CD4-positive, alpha-beta T cell treated with Interferon alpha-2 for 1 hour (primary cell): ENCODE measurements around the gene OPTN.
A peak's percentile ranks its signal among the peaks of the same experiment; 100 is the strongest.
"Not testable (repeated sequence)": the region's sequence is repeated elsewhere in the genome, so short reads cannot be mapped to it uniquely, and the experiment has no call there.

Source experiments
- DNase-seq, 2 donors: peaks; one replicate each; pipeline ENCODE4 v3.0.0-alpha.2; 2020 to 2022

Gene OPTN

DNA sequence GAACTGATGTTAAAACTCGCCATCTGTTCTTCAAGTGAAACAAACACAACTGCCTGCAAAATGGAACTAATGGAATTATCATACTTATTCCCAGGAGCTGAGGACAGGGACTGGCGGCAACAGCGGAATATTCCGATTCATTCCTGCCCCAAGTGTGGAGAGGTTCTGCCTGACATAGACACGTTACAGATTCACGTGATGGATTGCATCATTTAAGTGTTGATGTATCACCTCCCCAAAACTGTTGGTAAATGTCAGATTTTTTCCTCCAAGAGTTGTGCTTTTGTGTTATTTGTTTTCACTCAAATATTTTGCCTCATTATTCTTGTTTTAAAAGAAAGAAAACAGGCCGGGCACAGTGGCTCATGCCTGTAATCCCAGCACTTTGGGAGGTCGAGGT is 36.7 kb downstream of the OPTN start:
- DNase-seq = no peak

GRCh38 chr10:13139150-13139549 is 39.2 kb downstream of the OPTN start:
- no peak for DNase-seq

DNA sequence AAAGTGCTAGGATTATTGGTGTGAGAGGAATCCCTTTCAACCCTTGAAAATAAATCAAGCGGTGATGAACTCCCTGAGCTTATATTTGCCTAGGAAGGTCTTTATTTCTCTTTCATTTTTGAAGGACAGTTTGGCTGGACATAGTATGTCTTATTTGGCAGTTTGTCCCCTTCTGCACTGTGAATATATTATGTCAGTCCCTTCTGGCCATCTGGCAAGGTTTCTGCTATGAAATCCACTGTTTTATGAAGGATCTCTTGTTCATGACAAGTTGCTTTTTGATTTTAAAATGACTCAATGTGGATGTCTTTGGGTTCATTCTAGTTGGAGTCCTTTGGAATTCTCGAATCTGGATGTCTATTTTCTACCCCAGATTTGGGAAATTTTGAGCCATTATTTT is 39.7 kb downstream of the OPTN start:
- no peak for DNase-seq

DNA sequence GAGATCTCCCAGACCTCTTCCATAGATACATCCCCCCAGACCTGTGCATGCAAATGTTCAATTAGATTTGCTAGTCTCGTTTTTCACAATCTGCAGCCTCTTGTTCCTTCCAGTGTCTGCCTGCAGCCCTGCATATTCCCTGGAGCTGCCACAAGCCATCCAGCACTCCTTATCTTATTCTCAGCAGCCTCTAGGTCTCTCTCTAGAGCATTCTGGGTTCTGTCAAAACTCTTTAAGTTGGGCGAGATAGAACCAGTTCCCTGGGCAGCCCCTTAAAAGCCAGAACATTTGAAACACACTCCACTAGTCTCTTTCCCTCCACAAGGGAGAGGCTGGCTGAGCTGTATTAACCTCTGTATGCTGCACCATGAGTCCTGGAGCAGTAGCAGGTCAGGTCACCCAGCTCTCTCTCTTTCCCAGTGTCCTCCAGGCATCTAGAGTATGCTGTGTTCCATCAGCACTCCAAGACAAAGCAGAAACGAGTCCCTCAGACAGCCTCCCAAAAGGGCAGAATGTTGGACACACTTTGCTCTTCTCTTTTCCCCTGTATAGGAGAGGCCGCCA is 40.7 kb downstream of the OPTN start:
- DNase-seq = no peak

GRCh38 chr10:13143766-13144165 is 43.8 kb downstream of the OPTN start:
- no peak for DNase-seq

- no peak for DNase-seq
Measured at GRCh38 chr10:13144814-13145213, 44.9 kb downstream of the OPTN start.

GRCh38 chr10:13146379-13146778 is 46.4 kb downstream of the OPTN start:
- DNase-seq = no peak

- no peak for DNase-seq
Measured at GRCh38 chr10:13147161-13147560, 47.2 kb downstream of the OPTN start.

DNA sequence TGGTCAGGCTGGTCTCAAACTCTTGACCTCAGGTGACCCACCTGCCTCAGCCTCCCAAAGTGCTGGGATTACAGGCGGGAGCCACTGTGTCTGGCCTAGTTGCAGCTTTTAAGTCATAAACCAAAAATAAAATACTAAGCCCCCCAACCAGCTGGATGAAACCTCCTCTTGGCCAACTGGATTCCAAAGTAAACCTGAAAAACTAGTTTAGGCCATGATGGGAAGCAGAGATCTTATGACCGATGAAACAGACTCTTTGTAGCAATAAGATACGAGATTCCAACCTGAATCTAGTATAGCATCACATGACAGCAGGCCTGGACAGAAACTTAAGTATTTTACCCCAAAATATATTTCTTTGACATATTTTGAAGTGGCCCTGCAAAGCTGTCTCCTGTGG is 52.3 kb downstream of the OPTN start:
- DNase-seq = no peak

DNA sequence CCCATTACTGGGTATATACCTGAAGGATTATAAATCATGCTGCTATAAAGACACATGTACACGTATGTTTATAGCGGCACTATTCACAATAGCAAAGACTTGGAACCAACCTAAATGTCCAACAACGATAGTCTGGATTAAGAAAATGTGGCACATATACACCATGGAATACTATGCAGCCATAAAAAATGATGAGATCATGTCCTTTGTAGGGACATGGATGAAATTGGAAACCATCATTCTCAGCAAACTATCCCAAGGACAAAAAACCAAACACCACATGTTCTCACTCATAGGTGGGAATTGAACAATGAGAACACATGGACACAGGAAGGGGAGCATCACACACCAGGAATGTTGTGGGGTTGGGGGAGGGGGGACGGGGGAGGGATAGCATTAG is 55.9 kb downstream of the OPTN start:
- not testable (repeated sequence) for DNase-seq

DNA sequence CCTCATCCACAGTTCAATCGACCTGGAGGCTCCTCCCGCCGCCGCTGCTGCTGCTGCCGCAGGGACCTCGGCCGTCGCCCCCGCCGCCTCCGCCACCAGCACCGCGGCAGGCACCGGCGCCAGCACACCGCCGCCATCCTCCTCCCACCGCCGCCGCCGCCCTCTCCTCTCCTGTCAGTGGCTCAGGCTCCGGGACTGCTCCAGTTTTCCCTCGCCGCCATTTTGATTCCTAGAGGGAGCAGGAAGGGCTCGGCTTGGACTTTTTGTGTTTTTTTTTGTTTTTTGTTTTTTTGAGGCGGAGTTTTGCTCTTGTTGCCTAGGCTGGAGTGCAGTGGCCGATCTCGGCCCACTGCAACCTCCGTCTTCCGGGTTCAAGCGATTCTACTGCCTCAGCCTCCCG is 58.4 kb downstream of the OPTN start:
- peak; percentile 13 to 30 for DNase-seq

- DNase-seq = peak; percentile 98
Measured at GRCh38 chr10:13160934-13161856, 61.2 kb downstream of the OPTN start, which contains the start of gene MCM10. Gene MCM10, plus strand, starts transcription at chr10:13161558. Its CDS starts 2,645 bp downstream, at chr10:13164203.

DNA sequence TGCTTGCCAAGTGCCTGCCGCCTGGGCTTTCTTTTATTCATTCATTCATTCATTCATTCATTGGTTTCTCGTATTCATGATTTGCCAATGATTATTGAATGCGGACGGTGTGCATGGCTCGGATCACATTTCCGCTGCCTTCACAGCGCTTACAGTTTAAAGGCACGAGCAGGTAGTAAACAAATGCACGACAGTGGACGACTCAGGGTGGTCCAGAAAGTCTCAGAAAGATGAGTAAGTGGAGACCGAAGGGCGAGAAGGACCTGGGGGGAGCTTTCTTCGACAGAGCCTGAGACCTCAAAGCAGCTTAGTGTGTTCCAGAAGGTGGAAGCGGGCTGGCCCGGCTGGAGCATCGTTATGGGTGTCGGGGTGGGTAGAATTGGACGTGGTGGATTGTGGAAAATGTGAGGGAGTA is 61.9 kb downstream of the OPTN start:
- DNase-seq = no peak

DNA sequence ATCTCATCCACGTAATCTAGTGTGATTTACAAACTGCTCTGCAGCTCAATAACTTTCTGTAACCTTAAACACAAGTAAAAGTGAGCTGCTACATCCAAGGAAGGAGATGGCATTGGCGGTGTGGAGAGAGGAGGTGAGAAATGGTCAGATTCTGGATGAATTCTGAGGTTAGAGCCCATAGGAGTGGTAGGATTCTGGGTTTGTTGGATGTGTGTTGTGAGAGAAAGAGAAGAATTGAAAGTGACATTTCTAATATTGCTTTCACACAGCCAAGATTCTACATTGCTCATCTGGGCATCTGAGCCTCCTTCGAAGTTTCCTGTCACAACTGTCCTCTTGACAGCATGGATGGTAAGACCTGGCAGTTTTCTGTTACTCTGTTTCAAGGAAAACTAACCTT is 63.9 kb downstream of the OPTN start:
- DNase-seq = no peak

GRCh38 chr10:13165177-13165576 is 65.2 kb downstream of the OPTN start:
- peak in 1 of 2 donors; percentile 26 for DNase-seq

DNA sequence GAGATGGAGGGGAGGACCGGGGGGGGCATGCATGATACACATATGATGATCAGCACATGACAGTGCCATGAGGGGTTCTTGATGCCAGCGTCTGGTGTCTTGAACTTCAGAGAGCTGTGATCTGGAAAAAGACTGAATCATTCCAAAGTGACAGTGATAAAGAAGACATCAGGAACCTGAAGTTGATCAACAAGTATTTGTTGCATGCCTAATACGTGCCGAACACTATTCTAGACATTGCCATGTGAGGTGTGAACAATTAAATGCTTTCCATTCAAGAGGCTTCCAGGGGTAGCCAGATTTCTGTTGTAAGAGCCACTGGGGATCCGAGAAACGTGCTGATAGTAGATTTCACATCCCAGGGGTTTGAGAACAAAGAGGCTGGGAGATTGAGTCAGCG is 67.6 kb downstream of the OPTN start:
- DNase-seq = no peak

DNA sequence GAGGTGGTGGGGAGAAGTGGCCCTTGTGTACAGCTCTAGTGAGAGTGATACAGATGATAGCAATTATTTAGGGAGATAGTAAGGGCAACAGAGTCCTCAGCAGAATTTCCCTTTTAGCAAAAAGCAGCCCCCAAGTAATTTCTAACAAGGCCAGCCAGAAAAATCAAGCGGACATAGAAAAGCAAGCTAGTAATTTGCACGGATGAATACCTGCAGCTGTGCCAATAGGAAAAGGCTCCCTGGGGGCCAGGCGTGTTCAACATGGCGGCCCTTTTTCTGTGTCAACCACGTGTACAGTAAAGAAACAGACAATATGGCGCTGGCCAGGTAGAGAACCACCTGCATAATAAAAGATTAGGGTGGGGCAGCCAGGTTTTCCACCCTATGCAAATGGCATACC is 68.8 kb downstream of the OPTN start:
- no peak for DNase-seq

DNA sequence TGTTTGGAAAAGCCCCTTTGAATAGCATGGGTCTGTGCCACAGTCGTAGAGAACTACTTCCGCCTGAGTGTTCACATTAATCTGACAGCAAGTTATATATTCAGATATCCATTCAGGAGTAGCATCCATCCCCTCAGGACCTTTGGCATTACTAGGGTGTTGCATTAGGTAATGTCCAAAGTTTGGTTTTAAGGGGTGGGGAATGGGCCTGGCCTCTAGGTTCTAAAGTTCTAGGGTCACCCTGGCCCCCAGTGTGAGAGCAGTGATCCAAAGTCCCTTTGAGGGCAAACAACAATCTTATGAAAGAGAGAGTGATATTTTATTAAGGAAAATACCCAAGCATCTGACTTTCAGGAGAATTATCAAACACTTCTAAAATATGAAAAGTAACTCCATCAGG is 73.7 kb downstream of the OPTN start:
- no peak for DNase-seq

DNA sequence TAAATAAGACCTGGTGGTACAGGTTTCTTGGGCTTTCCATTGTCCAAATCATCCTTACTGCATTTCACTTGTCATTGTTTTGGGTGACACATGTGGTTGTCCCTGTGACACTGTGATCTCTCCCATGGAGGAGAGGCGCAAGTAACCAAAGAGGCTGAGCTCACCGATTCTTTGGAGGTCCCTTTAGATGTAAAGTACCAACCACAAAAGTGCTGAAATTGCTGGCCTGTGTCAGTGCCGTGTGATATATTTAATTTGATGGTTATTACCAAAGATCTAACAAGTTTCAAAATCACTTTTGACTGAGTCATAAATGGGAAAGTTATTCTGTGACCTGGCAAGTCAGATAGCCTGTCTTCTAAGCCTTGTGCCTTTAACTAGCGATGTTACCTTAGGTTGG is 80.8 kb downstream of the OPTN start:
- no peak for DNase-seq

DNA sequence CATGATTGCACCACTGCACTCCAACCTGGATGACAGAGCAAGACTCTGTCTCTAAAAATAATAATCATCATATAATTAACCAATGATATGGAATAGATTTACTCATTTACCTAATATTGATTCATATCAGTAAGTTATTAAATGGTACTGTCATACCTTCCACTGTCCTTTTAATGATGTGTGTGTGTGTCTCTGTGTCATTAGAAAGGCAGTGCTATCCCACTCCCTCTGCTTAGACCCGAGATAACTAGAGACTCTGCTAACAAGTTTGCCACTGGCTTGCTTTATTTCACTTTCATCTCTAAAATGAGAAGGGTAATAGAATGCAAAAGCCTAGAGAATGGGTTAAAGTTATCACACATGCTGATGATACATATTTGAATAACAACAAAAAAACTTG is 82.5 kb downstream of the OPTN start:
- no peak for DNase-seq

DNA sequence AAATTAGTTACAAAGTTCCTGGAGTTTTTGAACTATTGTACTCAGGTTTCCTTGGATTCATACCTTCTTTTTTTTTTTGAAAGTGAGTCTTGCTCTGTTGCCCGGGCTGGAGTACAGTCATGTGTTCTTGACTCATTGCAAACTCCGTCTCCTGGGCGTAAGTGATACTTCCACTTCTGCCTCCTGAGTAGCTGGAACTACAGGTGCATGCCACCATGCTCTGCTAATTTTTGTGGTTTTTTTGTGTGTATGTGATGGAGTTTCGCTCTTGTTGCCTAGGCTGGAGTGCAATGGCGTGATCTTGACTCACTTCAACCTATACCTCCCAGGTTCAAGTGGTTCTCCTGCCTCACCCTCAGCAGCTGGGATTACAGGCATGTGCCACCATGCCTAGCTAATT is 83.7 kb downstream of the OPTN start:
- no peak for DNase-seq

DNA sequence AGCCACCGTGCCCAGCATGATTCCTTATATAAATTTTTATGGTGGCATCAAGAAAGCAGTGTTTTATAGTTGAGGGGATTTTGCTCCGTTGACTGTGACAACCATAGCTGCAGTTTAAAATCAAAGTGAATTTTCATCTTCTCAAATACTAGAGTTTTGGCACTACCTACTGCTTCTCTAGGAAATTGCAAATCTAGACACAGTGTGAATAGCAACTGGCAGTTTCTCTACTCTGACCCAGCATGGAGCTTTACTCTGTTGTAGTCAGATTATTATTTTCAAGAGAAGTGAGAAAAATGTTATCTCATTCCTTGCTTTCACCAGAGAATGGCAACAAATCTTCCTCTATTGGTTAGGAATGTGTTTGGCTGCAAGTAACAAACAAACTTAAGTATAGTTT is 84.3 kb downstream of the OPTN start:
- DNase-seq = no peak

- no peak for DNase-seq
Measured at GRCh38 chr10:13184730-13185514, 85.0 kb downstream of the OPTN start.

DNA sequence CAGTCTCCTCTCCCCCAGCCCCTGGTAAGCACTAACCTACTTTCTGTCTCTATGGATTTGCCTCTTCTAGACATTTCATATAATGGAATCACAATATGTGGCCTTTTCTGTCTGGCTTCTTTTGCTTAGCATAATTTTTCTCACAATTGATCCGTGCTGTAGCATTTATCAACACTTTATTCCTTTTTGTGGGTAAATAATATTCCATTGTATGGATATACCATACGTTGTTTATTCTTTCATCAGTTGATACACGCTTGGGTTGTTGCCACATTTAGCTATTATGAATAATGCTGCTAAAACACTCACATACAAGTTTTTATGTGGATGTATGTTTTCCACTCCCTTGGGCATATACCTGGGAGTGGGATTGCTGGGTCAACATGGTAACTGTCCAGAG is 87.2 kb downstream of the OPTN start:
- no peak for DNase-seq
